HG02623 (cell line): ENCODE measurements around the gene SHQ1.

Source experiments
- ATAC-seq: cut with Tn5 transposase; IDR thresholded peaks from one replicate; pipeline ENCODE4 v1.9.1; 2021; ENCODE audit warnings: moderate library complexity; ENCODE audit not compliant: unreplicated experiment

The SHQ1 gene

DNA sequence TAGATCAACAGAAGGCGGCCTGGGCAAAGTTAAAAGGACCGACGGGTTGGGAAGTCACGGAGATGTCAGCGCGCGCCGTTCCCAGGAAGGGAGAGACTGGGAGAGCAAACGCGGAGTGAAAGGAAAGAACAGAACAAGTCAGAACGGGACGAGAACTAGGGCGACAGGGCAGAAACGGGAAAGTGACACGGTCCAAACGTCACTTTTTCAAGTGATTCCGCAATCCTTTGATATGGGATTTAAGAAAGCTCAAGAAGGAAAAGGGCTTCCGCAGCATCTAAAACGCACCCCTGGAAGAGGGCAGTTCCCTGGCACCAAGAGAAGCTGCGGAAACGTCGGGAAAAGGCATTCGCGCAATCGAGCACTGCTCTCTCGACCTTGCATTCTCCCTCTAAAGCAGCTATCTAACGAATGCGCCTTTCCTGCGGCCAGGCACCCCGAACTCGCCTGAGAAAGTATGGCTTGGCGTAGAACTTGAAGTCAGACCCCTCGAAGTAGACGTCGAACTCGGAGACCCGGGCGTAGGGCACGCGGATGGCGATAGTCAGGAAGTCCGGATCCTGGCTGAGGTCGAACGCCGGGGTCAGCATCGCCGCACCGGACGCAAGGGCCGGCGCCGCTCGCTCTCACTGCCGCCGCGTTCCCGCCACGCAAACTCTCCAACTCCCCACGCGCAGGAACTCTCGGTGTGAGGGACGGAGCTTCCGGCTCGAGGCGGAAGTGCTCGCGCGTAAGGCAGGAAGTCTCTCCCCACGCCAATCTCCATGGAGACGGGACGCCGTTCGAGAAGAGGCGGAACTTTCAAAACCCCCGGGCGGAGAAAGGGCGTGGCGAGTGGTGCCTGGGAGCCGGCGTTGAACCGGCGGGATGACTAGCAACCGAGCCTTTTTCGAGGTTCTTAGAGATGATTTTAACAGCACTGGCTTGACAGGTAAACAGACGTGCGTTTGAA, at the start of gene SHQ1:
TSS of gene SHQ1 (minus strand) at position 695 of the 952 bp plus-strand sequence. CDS start at position 590, 105 bp downstream.
- ATAC-seq, result peak; percentile 91

GRCh38 chr3:72897758-72898007, 49.4 kb upstream of the SHQ1 start:
- no peak for ATAC-seq

DNA sequence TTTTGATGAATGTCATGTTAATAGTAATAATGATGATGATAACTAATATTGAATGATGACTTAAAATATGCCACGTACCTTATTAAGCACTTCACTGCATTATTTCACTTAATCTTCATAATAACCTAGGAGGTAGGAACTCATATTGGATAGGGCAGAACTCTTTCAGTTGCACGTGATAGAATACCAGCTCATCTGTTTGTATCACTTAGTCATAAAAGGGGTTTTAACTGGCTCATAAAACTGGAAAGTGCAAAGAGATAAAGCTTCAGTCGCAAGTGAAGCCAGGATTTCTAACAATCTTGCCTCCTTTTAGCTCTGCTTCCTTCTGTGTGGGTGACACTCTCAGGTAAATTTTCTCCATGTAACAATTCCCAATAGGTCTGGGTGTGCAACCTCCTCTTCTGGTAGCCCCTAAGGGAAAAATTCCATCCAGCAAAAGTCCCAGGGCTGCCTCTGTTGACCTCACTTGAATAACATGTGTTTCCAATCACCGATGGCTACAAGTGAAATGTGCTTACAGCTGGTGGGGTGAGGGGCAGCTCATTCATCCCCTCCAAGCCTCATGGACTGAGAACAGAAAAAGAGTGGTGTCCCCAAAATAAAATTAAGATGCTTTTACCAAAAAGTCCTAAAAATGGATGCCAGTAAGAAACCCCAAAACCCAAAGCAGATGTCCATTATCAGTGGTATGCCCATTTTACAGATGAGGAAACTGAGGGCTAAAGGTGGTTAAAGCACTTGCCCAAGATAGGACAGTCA, 48.9 kb upstream of the SHQ1 start:
- ATAC-seq, result no peak

GRCh38 chr3:72894976-72895552, 46.8 kb upstream of the SHQ1 start:
- no peak for ATAC-seq

- ATAC-seq, result no peak
These were observed 44.6 kb upstream of the SHQ1 start for GRCh38 chr3:72892870-72893269.

GRCh38 chr3:72892081-72892775, 44.0 kb upstream of the SHQ1 start:
- no peak for ATAC-seq

DNA sequence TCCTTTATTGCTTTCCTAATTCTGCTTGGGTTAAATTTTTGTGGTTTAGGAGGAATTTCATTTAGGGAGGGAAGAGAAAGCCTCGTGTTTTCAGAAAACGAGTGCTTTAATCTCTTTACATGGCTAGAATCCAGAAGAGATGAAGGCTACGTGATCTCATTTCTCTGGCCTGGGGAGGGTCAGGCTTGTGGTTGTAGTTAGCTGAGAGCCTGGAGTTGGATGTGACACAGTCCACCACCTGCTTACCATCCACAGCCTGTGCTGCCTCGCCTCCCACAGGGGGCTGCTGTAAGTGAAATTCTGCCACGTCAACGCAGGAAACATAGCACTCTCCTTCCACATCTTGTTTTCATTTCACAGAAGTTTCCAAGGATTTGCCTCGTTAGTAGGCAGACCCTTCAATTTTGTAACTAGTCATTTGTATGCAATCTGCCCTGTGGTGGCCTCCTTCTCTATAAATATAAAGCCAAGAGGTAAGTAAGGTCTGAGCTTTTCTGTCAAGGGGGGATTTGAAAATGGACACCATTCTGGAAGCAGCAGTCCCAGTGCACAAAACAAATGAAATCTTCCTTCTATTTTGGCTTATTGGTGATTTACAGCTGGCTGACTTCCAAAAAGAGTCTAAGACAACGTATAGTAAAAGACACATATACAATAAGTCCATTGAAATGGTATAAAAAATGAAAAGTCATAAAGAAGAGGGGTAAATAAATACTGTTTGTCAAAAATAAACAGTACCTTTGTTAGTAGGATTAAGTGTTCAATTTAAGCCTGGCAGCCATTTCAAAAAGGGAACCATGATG, 43.0 kb upstream of the SHQ1 start:
- no peak for ATAC-seq

DNA sequence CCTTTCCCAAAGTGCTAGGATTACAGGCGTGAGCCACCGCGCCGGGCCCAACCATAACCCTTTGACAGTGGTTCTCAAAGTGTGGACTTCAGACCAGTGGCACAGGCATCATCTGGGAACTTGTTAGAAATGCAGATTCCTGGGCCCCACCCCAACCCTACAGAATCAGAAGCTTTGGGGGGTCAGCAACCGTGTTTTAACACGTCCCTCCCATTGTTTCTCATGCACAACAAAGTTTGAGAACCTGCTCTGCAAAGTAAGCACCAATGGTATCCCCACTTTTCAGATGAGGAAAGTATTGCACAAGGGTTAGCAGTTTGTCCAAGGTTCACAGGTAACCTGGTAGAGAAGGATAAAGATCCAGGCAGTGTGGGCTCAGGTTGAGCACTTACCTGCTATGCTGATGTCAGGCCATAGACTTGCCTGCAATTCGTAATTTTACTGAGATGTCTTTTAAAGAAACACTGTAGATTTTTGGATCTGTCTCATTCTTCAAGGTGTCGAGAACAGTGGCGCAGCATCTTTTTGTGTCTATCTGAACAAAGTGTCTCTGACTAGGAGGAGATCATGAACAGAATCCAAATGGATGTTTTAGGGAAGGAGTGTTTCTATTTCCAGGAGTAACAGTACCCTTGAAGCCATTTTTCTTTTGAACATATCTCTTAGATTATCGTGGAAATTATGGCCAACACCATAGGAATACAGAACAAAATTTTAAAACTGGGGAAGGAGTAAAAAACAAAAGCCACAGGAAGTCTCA, 42.1 kb upstream of the SHQ1 start:
- no peak for ATAC-seq

DNA sequence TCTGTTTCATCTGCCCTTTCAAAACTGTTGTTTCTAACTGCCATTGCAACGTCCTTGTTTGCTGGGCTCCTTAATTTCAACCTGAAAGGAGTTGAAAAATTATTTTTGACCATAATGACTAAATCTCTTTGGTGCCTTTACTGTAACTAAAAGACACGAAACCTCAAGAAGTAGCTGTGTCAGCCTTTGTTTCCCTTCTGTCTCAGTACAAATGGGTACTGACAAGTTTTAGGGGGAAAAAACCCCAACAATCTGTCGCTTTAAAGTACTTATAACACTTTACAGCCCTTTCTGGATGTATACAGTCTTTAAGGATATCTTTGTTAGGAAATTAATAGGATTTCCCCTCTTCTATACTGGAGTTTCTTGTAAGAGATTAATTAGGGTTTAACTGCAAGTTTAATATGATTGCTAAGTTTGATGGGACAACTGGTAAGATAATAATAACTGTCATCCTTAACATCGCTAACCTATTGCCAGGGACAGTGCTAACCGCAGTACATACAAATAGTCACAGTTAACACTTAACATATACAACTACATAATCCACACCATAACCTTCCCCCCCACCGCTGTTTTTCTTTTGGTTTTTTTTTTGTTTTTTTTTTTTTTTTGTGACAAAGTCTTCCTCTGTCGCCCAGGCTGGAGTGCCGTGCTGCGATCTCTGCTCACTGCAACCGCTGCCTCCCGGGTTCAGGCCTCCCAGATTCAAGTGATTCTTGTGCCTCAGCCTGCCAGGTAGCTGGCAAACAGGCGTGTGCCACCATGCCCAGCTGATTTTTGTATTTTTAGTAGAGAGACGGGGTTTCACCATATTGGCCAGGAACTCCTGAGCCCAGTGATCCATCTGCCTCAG, 41.3 kb upstream of the SHQ1 start:
- ATAC-seq, result no peak

- ATAC-seq, result no peak
These were observed 40.5 kb upstream of the SHQ1 start for GRCh38 chr3:72888546-72889309.

- ATAC-seq, result peak; percentile 60
These were observed 39.7 kb upstream of the SHQ1 start, which contains the start of gene GXYLT2 for GRCh38 chr3:72887705-72888545. GXYLT2 (plus strand) TSS chr3:72888046; CDS start chr3:72888234, 188 bp downstream.

DNA sequence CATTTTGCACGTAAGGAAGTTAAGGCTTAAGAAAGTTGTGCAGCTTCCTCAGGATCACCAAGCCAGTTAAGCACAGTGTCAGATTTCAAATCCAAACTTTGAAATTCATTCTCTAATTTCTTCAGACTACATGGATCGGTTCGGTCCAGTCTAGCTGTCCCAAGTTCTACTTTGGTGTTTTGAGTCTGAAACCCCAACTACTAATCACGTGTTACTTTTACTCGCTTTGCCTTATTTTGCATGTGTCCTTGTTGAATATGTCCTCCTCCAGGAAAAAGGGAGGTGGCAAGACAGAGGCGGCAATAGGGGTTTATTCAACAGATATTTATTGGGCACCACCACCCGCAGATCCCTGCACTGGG, 39.1 kb upstream of the SHQ1 start:
- no peak for ATAC-seq

- no peak for ATAC-seq
These were observed 23.9 kb upstream of the SHQ1 start for GRCh38 chr3:72872183-72872582.

DNA sequence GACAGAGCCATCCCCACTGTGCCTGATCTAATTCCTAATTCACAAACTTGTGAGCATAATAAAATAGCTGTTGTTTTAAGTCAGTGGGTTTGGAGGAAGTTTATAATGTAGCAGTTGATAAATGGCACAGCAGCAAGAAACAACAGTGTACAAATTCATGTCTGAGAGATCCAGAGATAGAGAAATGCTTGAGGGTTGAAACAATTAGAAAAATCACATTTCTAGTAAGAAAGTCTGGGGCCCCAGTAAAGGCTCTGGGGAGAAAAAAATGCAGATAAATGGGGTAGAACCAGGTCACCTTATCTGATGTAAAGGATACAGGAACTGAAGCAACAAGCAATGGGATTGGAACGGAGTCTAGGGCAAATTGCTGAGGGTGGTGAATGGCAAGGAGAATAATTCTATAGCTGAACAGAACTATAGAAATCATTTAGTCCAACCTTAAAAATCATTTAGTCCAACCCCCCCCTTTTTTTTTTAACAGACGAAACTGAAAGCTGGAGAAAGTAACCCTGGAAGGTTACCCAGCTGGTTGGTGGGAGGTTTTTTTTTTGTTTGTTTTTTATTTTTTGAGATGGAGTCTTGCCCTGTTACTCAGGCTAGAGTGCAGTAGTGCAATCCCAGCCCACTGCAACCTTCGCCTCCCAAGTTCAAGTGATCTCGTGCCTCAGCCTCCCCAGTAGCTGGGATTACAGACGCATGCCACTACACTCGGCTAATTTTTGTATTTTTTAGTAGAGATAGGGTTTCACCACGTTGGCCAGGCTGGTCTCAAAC, 14.3 kb upstream of the SHQ1 start:
- no peak for ATAC-seq

DNA sequence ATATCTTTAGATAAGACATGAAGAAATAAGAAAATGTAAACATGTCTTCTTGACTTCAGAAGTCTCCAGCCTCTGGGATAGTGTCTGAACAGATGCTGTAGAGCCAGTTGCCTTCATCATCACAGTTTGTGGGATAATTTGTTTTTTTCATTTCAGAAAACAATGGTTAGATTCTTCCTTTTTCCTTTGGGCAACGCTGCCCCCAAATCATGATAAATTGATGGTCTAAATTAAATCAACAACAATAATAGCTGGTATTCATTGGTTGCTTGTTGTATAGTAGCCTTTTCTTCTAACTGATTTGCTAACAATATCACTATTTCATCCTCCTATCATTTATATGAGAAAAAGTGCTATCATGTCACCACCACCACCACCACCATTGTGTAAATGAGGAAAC, 12.6 kb upstream of the SHQ1 start:
- no peak for ATAC-seq

- no peak for ATAC-seq
These were observed 11.8 kb upstream of the SHQ1 start for GRCh38 chr3:72860053-72860452.
